SJSA1 (cell line): Measurements from ENCODE around the gene APP. TPM values are rescaled to one million over a fixed set of nuclear protein-coding genes. Genes with fewer than 3 reads are reported as not detected.

Experiments used
- DNase-seq, 2 experiments: peaks; one replicate each; pipeline ENCODE4 v3.0.0-alpha.2; 2015 to 2020; ENCODE audit warnings: low spot score in 2 of 2, low read depth in 1 of 2
- H3K27ac ChIP-seq: fragments of 250-450 bp; sonication (Bioruptor Pico); 2 replicates; pipeline ENCODE4 v1.5.1; 2020; ENCODE audit warnings: mild to moderate bottlenecking, moderate library complexity
- H3K27me3 ChIP-seq: fragments of 250-450 bp; sonication (Bioruptor Pico); replicated peaks from 2 replicates; pipeline ENCODE4 v1.5.1; 2020; ENCODE audit warnings: mild to moderate bottlenecking, moderate library complexity
- H3K36me3 ChIP-seq: fragments of 250-450 bp; sonication (Bioruptor Pico); 2 replicates; pipeline ENCODE4 v1.5.1; 2020; ENCODE audit warnings: mild to moderate bottlenecking
- H3K4me1 ChIP-seq: fragments of 250-450 bp; sonication (Bioruptor Pico); replicated peaks from 2 replicates; pipeline ENCODE4 v1.6.1; 2021; ENCODE audit warnings: mild to moderate bottlenecking
- H3K4me3 ChIP-seq: fragments of 250-450 bp; sonication (Bioruptor Pico); 2 replicates; pipeline ENCODE4 v1.5.1; 2020; ENCODE audit warnings: mild to moderate bottlenecking
- H3K9me3 ChIP-seq: fragments of 250-450 bp; sonication (Bioruptor Pico); replicated peaks from 2 replicates; pipeline ENCODE4 v1.5.1; 2020; ENCODE audit warnings: mild to moderate bottlenecking
- total RNA-seq: library from RNA; depleted of rRNA; stranded (reverse); fragments of >200 nt; shearing (Covaris generic); gene quantifications from 2 replicates; pipeline ENCODE4 v1.2.3, GENCODE V29; 2014

The APP gene
- total RNA-seq, 1 experiment from 2014 or later: 221 TPM

DNA sequence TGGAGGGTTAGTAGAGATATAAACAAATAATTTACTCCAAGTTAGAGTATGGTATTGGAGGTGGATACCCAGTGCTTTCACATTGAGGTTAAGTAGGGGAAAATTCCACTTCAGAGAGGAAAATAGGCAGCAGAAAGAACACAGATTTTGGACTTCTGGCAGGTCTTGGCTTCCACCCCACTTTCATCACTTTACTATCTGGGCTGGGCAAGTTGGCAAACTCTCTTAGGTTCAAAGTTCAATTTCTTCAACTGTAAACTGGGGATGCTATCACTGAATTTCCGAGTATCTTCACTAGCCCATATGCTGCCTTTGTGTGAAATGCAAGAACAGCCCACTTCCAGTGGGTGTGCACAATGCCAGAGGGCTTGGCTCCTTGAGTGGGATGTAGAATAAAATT, 220.9 kb downstream of the APP start:
- H3K4me3 ChIP-seq: no peak overlapping the region
- H3K27me3 ChIP-seq: no peaks in the 10 kb centered on the region
- H3K36me3 ChIP-seq: peaks cover 27% of the 10 kb centered on the region
- 0 out of 2 replicates have a peak, but pooled peaks cover 3% of the 10 kb centered on the region for H3K9me3 ChIP-seq
- DNase-seq: no peak
- no peaks in the 10 kb centered on the region for H3K4me1 ChIP-seq
- H3K27ac ChIP-seq: no peak overlapping the region

DNA sequence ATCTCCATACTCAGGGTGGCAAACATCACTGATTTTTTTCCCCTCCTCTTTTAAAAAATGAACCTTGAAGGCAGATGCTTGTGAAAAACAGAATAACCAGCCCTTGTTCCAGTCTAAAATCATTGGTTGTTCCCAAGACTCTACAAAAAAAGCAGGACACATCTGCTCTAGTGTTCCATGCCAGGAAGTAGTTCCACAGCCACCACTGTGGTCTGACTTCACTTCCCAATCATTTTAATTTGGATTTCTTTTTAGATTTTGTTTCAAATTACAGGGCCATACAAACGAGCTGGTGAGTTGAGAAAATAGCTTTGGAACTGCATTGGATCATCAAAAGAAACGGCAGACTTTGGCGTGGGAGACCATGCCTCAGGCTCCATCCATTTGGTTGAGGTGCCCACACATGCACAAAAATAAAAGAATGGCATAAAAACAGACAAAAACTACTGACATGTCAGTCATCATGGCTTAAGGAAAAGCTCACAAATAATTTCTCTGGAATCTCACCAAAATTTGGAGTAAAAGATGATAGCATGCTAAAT, 225.8 kb downstream of the APP start:
- Histone ChIP-seq H3K27ac (no peak overlapping the region), H3K4me3 (no peak overlapping the region), H3K36me3 (peaks cover 7% of the 10 kb centered on the region; the same call in 1 of the 2 replicates), H3K9me3 (0 out of 2 replicates have a peak, but pooled peaks cover 3% of the 10 kb centered on the region), H3K4me1 (no peaks in the 10 kb centered on the region), H3K27me3 (no peaks in the 10 kb centered on the region)
- DNase-seq: no peak

DNA sequence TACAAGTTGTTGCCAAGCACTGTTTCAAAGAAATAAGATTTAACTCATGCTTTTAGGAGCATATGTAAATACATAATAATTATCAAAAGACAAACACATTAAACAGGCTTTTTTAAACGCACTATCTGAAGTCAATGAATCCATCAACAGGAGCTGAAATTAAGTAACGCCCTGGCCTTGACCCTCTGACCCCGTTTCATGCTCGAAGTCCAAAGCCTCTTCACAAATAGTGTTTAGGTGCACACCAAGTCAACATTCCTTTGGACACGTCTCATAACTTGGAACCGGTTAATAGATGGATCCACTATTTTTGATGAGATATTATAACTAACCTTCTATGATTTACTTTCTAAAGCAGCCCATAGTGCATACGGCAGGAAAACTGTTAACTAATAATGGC, 226.5 kb downstream of the APP start:
- Histone ChIP-seq H3K9me3 (0 out of 2 replicates have a peak, but pooled peaks cover 3% of the 10 kb centered on the region), H3K27me3 (no peaks in the 10 kb centered on the region), H3K4me3 (no peak overlapping the region), H3K27ac (no peak overlapping the region), H3K4me1 (no peaks in the 10 kb centered on the region), H3K36me3 (peaks cover 7% of the 10 kb centered on the region; the same call in 1 of the 2 replicates)
- DNase-seq: no peak

DNA sequence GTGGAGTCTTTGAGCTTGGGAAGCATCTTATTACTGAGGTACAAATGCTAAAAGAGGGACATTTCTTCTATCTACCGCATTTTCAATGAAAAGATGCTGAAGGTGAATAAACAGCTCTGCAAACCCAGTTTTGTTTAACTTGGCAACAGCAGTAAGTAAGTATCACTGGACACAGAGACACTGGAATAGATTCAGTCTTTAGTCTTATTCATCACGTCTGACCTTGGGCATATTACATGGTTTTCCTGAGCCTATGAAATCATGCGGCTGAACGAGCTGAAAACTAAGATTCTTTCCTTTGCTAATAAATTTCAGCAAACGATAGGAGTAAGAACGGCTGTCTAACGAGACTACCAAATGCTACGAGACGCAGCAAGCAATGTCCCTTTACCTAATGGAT, 228.4 kb downstream of the APP start:
- H3K36me3 ChIP-seq: peaks cover 7% of the 10 kb centered on the region; the same call in 1 of the 2 replicates
- no peak for DNase-seq

DNA sequence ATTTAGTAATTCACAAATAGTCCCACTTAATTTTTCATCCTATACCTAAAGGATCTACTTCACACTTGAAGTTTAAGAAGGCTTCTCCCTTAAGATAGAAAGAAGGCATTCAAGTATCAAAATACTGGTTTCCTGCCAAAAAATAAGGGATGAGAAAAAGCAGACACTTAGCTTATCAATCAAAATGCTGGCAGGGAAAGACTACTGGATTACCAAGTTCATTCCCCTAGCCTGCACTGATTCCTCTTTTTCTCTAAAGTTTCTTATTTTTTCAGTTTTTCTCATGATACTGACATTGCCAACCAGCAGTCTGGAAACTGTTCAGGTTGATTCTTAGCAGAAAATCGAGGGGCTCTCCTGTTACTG, 231.2 kb downstream of the APP start:
- no peak overlapping the region for H3K4me3 ChIP-seq
- no peaks in the 10 kb centered on the region for H3K9me3 ChIP-seq
- no peak overlapping the region for H3K27ac ChIP-seq
- no peaks in the 10 kb centered on the region for H3K36me3 ChIP-seq
- no peaks in the 10 kb centered on the region for H3K27me3 ChIP-seq
- peaks cover 14% of the 10 kb centered on the region for H3K4me1 ChIP-seq
- DNase-seq: no peak

More for the DNA sequence above, 228.4 kb downstream of the APP start:
- Histone ChIP-seq H3K27me3 (no peaks in the 10 kb centered on the region), H3K9me3 (0 out of 2 replicates have a peak, but pooled peaks cover 3% of the 10 kb centered on the region), H3K27ac (no peak overlapping the region), H3K4me1 (no peaks in the 10 kb centered on the region; the same call in 1 of the 2 replicates), H3K4me3 (no peak overlapping the region)

DNA sequence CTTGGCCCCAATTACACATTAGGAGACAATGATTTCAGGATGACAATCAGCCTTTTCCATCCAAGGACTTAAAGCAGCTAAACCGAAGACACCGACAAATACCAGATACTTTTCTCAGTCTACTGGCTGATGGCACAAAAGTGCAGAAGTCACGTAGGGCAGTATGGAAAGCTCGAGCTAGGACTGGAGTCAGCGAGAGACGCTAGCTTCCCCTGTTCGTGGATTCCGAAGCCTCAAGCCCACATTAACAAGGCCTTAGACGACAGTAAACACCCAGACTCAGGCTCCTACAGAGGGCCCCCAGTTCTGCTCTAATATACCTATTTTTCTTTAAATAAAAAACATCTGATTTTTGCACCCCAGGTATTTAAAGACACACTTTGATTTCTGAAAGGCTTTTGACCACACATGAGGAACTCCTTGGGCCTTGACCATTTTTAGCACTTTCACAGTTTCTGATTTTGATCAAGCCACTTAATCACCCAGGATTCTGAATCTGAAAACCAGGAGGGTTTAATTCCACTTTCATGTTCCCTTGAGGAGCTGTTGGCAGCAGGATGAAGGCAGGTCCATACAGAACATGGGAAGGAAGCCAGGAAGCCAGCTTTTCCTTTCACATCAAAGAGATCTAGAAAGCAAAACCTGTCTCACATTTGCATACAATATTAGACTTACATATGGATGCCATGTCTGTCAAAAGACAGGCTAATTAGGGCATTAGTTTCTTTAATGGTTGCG, 231.7 kb downstream of the APP start:
- Histone ChIP-seq H3K4me3 (no peak overlapping the region), H3K4me1 (peaks cover 20% of the 10 kb centered on the region)
- no peak for DNase-seq

DNA sequence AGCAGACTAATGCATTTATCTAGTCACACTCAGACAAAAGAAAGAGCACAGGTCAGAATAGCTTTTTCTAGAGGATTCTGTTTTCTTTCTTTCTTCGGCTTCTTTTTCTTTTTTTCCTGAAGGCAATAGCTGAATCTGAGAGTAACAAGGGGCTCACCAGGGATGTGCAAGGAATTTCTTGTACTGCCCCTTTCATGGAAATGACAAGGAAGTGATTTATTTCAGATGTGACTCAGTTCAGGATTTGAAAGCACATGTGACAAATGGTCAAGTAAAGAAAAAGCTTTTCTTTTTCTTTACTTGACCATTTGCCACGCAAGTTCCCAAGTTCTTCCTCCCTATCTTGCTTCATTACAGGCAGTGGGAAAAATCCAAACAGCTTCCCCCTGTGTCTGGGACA, 233.8 kb downstream of the APP start:
- no peaks in the 10 kb centered on the region for H3K9me3 ChIP-seq
- H3K36me3 ChIP-seq: no peaks in the 10 kb centered on the region
- no peak overlapping the region for H3K4me3 ChIP-seq
- no peak overlapping the region; the same call in 1 of the 2 replicates for H3K27ac ChIP-seq
- H3K4me1 ChIP-seq: peaks cover 20% of the 10 kb centered on the region
- DNase-seq: no peak
- no peaks in the 10 kb centered on the region for H3K27me3 ChIP-seq

More for the DNA sequence above, 231.7 kb downstream of the APP start:
- H3K27ac ChIP-seq: no peak overlapping the region
- H3K36me3 ChIP-seq: no peaks in the 10 kb centered on the region
- H3K9me3 ChIP-seq: no peaks in the 10 kb centered on the region
- H3K27me3 ChIP-seq: no peaks in the 10 kb centered on the region

DNA sequence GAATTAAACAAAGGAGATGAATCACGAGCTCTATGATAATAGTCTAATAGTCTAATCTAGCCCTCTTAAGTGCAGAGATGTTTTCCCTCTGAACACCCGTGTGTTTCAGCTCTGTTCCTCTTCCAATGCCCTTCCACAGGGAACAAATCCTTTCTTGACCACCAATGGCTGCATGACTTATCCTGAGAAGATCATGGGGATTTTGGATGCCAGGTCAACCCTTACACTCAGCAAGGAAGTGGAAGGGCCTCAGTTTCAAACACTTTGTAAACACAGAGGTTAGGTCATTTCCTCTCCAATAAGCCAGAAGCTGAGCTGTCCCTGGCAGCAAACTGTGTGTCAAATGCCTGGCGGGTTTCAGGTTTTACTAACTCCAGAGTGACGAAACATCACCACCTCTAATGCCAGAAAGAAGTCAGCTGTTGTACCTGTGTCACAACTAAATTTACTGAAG, 235.8 kb downstream of the APP start:
- Histone ChIP-seq H3K36me3 (no peaks in the 10 kb centered on the region), H3K27me3 (no peaks in the 10 kb centered on the region), H3K4me3 (no peak overlapping the region), H3K4me1 (peaks cover 20% of the 10 kb centered on the region), H3K9me3 (no peaks in the 10 kb centered on the region), H3K27ac (peak overlapping the region; percentile 61)
- peak; percentile 67 to 80 for DNase-seq

DNA sequence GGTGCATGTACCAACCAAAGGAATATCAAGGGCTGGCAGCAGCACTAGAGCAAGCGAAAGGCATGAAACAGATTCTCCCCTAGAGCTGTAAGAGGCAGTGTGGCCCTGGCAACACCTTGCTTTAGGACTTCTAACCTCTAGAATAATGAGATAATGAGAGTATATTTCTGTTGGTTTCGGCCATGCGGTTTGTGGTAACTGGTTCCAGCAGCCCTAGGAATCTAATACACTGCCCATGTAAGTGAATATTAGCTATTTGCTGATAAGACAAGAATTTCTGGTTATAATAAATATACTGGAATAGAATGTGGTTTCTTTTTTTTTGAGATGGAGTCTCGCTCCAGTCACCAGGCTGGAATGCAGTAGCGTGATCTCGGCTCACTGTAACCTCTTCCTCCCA, 236.4 kb downstream of the APP start:
- no peaks in the 10 kb centered on the region for H3K36me3 ChIP-seq
- DNase-seq: peak in 1 of 2 experiments; percentile 11

DNA sequence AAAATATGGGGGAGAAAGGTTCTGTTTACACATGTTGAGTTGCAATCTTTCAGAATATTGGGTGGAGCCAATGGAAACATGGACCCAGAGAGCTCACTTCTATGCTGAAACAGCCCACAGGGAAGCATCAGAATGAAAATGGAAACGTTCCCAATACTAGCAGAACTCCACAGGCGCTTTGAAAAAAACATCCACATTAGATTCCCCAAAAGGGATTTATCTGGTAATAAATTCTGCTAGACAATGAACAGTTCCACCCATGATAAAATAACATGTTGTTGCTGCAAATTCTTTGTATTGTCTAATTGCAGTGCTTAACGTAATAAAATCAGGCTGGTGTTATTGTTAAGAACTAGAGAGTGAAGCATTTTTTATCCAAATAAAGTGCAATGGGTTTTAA, 238.8 kb downstream of the APP start:
- Histone ChIP-seq H3K9me3 (no peaks in the 10 kb centered on the region), H3K4me3 (no peak overlapping the region), H3K4me1 (peaks cover 28% of the 10 kb centered on the region), H3K27ac (no peak overlapping the region), H3K27me3 (no peaks in the 10 kb centered on the region), H3K36me3 (no peaks in the 10 kb centered on the region)
- no peak for DNase-seq

More for the DNA sequence above, 236.4 kb downstream of the APP start:
- Histone ChIP-seq H3K4me1 (peaks cover 20% of the 10 kb centered on the region), H3K4me3 (no peak overlapping the region), H3K9me3 (no peaks in the 10 kb centered on the region), H3K27me3 (no peaks in the 10 kb centered on the region), H3K27ac (peak overlapping the region; percentile 61)

DNA sequence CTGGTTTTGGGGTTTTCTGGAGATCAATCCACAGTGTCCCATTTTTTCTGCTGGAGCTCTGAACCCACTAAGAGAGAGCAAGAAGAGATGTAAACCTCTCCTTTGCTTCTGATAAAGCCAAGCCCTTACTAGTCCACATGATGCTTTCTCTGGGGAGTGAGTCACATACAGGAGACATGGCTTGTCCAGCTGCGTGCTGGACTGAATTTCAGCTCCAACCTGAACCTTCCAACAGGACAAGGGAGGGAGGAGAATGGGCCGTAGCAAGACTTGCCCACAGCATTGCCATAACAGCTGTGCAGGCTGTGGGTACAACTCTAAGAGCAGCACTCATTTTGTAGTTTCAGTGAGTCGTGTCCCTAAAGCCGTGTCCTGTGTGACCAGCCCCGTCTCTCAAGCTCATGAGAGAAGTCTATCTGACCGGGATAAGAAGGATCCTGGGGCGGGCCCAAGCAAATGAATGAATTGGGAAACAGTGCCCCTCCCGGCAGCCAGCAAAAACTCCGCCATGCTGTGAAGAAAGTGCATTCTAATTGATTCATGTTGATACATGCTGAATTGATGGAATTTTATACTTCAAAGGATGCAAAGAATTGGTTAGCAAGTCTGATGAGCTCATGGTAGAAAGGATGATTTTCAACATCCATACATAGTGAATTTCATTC, 240.6 kb downstream of the APP start:
- no peak overlapping the region for H3K27ac ChIP-seq
- no peak for DNase-seq
- H3K4me1 ChIP-seq: peaks cover 22% of the 10 kb centered on the region

DNA sequence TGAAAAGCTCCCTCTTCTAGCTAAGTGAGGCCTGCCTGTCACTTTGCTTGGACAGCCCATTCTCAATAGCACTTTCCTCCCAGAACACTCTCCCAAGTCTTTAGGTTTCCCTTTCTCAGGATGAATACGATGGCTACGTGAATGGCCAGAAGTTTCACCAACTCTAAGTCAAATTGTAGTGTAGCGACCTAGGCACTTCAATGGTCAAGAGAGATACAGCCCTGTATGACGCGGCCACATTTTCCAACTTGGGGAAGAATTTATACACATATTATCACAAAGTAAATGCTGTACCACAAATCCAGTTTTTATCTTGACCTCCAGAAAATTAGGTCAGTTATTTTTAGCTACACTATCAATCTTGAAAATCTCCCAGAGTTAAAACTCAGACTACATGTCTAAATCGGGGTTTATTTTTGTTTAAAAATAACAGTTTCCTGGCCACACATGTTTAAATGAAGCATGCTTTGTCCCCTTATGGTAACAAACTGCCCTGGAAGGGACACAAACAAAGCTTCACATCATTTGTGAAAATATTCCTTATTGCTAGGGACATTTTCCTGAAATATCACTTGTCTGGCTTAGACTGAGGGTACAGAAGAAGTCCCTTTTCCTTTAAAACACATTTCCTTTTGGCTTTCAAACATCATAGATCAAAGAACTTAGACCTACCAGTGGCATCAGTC, 243.2 kb downstream of the APP start:
- no peak for DNase-seq
- Histone ChIP-seq H3K4me3 (no peak overlapping the region), H3K9me3 (no peaks in the 10 kb centered on the region), H3K27me3 (no peaks in the 10 kb centered on the region), H3K4me1 (peaks cover 9% of the 10 kb centered on the region), H3K27ac (no peak overlapping the region), H3K36me3 (no peaks in the 10 kb centered on the region)

More for the DNA sequence above, 240.6 kb downstream of the APP start:
- no peaks in the 10 kb centered on the region for H3K9me3 ChIP-seq
- no peak overlapping the region for H3K4me3 ChIP-seq
- H3K27me3 ChIP-seq: no peaks in the 10 kb centered on the region
- no peaks in the 10 kb centered on the region for H3K36me3 ChIP-seq

DNA sequence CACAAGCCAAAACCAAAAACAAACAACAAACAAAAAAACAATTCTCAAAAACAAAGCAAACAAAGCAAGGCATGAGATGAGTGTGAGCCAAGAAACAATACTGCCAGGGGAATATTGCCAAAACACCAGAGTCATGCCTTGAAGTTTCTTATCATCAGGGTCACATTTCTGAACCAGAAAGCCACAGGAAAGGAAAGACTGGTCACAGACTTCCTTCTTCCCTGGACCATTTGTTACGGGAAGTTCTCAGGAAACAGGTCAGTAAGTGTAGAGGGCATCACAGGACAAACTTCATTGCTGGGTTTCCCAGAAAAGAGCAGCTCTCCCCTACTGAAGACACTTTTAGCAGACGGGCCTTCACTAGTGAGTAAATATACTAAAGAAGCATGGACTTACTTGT, 244.6 kb downstream of the APP start:
- Histone ChIP-seq H3K9me3 (no peaks in the 10 kb centered on the region), H3K36me3 (no peaks in the 10 kb centered on the region), H3K27ac (no peak overlapping the region), H3K4me3 (no peak overlapping the region), H3K4me1 (peaks cover 9% of the 10 kb centered on the region), H3K27me3 (no peaks in the 10 kb centered on the region)
- no peak for DNase-seq
